CD1c-positive myeloid dendritic cell (primary cell): ENCODE measurements around the gene PAGE5.

Experiments used
- DNase-seq: peaks from one replicate; pipeline ENCODE4 v3.0.0-alpha.2; 2016; ENCODE audit errors: extremely low spot score

PAGE5 gene

GRCh38 chrX:55220119-55220794, at the start of gene PAGE5:
Gene PAGE5 (plus strand): TSS chrX:55220346. CDS start chrX:55221383, 1,037 bp downstream.
- DNase-seq: no peak

GRCh38 chrX:55187281-55187680, 32.9 kb upstream of the PAGE5 start:
- DNase-seq: no peak

- DNase-seq: no peak
Measured at GRCh38 chrX:55196688-55197087, 23.5 kb upstream of the PAGE5 start.

GRCh38 chrX:55201930-55202579, 18.1 kb upstream of the PAGE5 start:
- no peak for DNase-seq

- DNase-seq: no peak
Measured at GRCh38 chrX:55206162-55206941, 13.8 kb upstream of the PAGE5 start.

GRCh38 chrX:55210931-55211677, 9.0 kb upstream of the PAGE5 start:
- DNase-seq: no peak

GRCh38 chrX:55213381-55213780, 6.8 kb upstream of the PAGE5 start:
- no peak for DNase-seq

- DNase-seq: no peak
Measured at GRCh38 chrX:55240788-55241340, 20.7 kb downstream of the PAGE5 start.

- DNase-seq: no peak
Measured at GRCh38 chrX:55253528-55253927, 33.4 kb downstream of the PAGE5 start.

GRCh38 chrX:55260806-55261205, 40.7 kb downstream of the PAGE5 start:
- DNase-seq: no peak

- DNase-seq: no peak
Measured at GRCh38 chrX:55264816-55265215, 44.7 kb downstream of the PAGE5 start, which contains the start of gene PAGE3. Gene PAGE3 (minus strand): TSS chrX:55264916. CDS start chrX:55263903, 1,013 bp downstream.
